Stimulated activated CD8-positive, alpha-beta memory T cell treated with anti-CD3 and anti-CD28 coated beads, Interleukin-15, amount 100 ng/mL, for 4 hours (primary cell): ENCODE data around the gene WDR45B.
"Not testable (repeated sequence)": the region's sequence is repeated elsewhere in the genome, so short reads cannot be mapped to it uniquely, and the experiment has no call there.

Experiments used
- DNase-seq, 2 donors: peaks; one replicate each; pipeline ENCODE4 v3.0.0-alpha.2; 2020; ENCODE audit warnings: low read depth in 2 of 2

The WDR45B gene

GRCh38 chr17:82582709-82583108 lies 65.5 kb downstream of the WDR45B start:
- no peak for DNase-seq

GRCh38 chr17:82582213-82582612 lies 66.0 kb downstream of the WDR45B start:
- DNase-seq: no peak

- not testable (repeated sequence) for DNase-seq
Measured at GRCh38 chr17:82579969-82580368, 68.3 kb downstream of the WDR45B start.

- no peak for DNase-seq
Measured at GRCh38 chr17:82577300-82577699, 70.9 kb downstream of the WDR45B start.

GRCh38 chr17:82575581-82576221 lies 72.5 kb downstream of the WDR45B start:
- DNase-seq: not testable (repeated sequence)

- DNase-seq: no peak
Measured at GRCh38 chr17:82574041-82574440, 74.2 kb downstream of the WDR45B start.

GRCh38 chr17:82571855-82572254 lies 76.4 kb downstream of the WDR45B start:
- DNase-seq: no peak

- DNase-seq: no peak
Measured at GRCh38 chr17:82570277-82570676, 78.0 kb downstream of the WDR45B start.

- no peak for DNase-seq
Measured at GRCh38 chr17:82569621-82570020, 78.6 kb downstream of the WDR45B start.

GRCh38 chr17:82568997-82569393 lies 79.2 kb downstream of the WDR45B start:
- DNase-seq: no peak

GRCh38 chr17:82567286-82567685 lies 81.0 kb downstream of the WDR45B start:
- no peak for DNase-seq

- DNase-seq: no peak
Measured at GRCh38 chr17:82566129-82566960, 81.9 kb downstream of the WDR45B start.

GRCh38 chr17:82565551-82565950 lies 82.7 kb downstream of the WDR45B start:
- no peak for DNase-seq
